GM12874 (cell line): ENCODE measurements around the gene RIOK3.

Source experiments
- TF ChIP-seq, protein P1 (sequence below): IDR thresholded peaks from 2 replicates; pipeline ENCODE4 v1.5.1; 2011; ENCODE audit warnings: low read depth, mild to moderate bottlenecking, control low read depth, low read length, moderate library complexity; ENCODE audit not compliant: insufficient read depth

The RIOK3 gene

DNA sequence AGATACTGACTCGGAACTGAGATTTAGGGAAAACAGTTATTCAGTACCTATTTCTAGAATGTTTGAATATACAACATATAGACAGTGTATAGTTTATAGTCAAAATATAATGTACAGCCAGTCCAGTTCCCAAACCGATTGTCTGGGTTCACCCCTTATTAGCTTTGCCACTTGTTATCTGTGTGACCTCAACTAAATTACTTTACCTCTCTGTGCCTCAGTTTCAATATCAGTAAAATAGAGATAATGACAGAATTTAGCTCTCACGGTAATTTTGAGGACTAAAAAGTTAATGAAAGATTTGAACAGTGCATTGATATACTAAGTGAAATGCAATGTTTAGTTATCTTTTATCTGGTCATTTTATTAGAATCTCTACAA lies 750 bp upstream of the RIOK3 start:
- TF ChIP-seq, protein P1, sequence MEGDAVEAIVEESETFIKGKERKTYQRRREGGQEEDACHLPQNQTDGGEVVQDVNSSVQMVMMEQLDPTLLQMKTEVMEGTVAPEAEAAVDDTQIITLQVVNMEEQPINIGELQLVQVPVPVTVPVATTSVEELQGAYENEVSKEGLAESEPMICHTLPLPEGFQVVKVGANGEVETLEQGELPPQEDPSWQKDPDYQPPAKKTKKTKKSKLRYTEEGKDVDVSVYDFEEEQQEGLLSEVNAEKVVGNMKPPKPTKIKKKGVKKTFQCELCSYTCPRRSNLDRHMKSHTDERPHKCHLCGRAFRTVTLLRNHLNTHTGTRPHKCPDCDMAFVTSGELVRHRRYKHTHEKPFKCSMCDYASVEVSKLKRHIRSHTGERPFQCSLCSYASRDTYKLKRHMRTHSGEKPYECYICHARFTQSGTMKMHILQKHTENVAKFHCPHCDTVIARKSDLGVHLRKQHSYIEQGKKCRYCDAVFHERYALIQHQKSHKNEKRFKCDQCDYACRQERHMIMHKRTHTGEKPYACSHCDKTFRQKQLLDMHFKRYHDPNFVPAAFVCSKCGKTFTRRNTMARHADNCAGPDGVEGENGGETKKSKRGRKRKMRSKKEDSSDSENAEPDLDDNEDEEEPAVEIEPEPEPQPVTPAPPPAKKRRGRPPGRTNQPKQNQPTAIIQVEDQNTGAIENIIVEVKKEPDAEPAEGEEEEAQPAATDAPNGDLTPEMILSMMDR = no peak

DNA sequence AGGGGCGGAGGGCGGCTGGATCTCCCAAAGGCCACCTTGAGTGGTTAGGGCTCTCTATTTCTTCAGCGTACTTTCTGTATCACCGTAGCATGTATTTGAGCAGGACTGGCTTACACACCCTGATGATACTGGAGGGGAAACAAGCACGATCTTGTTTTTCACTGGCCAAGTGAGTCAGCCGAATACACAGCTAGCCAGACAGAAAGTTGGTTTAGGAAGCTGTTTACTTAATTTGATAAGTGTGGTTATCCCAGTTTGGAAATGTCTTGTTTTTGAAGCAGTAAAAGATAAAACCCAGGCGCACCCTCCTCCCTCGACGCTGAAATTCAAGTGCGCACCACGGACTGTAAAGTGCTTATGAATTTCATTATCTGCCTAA lies 582 bp downstream of the RIOK3 start:
- TF ChIP-seq, protein P1 = no peak

DNA sequence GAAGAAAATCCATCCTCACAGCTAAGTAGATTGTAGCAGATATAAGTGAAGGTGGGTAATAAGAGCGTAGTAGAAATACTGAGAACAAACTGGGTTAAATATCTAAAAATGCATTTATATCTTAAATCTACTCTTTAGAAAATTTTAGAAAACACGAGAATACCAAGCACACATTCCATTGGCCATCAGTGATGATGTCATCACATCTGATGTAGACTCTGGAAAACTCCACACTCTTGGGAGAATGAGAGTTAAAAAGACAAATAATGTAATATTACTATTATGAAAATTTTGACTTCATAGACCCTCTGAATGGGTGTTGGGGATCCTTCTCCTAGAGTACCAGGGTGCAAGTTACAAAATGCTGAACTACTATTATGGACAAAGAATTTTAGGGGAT lies 3.7 kb downstream of the RIOK3 start:
- TF ChIP-seq, protein P1 = no peak

GRCh38 chr18:23458830-23459529 lies 5.9 kb downstream of the RIOK3 start:
- TF ChIP-seq, protein P1 = no peak

GRCh38 chr18:23459530-23459921 lies 6.4 kb downstream of the RIOK3 start:
- TF ChIP-seq, protein P1 = no peak

DNA sequence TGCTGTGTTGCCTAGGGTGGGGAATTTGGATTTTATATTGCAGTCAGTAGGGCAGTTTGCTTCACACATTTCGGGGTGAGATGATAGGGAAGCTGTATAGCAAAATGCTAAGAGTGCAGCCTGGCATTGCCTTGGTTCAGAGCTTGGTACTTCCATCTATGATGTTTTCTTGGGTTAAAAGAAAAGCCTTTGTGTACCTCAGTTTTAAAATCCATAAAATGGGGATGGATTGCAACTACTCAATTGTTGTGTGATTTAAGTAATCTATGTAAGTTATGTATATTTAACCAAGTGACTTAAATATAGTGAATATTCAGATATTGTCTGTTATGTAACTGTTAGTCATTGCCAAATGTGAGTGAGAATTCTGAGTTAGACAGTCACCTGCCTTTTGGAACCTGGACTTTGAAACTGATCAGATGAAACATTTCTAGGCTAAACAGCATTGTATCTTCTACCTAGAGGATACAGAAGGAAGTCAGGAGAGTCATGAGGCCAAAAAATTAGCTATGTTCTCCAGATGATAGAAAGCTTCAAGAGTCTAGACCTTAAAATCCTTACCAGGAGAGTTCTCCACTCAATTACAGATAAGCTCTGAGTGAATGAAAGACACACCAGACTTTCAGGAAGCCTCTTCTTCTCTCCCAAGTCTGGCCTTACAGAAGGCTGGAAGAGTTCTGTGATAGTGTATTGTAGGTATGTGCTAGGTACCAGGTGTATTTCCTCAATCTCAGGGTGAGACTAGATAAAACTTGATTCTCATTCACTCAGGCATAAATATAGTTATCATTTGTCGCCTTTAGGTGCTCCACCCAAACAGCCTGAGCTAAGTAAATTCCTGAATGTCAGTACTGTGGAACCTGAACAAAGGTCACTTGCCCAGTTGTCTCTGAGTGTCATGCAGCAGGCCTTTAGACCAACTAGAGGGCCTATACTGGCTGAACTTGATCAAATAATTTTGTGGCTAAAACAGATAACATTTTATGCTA lies 7.5 kb downstream of the RIOK3 start:
- TF ChIP-seq, protein P1 = no peak

DNA sequence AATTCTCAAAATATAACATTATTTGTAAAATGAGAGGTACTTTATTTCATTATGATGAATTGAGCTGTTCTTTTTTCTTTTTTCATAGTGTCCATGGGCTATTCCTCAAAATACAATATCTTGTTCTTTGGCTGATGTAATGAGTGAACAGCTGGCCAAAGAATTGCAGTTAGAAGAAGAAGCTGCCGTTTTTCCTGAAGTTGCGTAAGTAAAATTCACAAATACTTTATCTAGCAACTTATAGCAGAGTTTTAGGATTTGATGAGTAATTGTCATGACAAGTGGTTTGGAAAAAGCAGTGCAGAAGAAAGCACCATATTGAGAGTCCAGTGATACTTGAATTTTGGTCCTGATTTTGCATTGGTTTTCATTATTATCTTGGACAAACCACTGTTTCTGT lies 9.8 kb downstream of the RIOK3 start:
- TF ChIP-seq, protein P1 = no peak
